CD4-positive, alpha-beta T cell treated with Interleukin-10 for 1 hour (primary cell): ENCODE data around the gene RASSF5.

Experiments
- DNase-seq: peaks from one replicate; pipeline ENCODE4 v3.0.0-alpha.2; 2020

The RASSF5 gene

DNA sequence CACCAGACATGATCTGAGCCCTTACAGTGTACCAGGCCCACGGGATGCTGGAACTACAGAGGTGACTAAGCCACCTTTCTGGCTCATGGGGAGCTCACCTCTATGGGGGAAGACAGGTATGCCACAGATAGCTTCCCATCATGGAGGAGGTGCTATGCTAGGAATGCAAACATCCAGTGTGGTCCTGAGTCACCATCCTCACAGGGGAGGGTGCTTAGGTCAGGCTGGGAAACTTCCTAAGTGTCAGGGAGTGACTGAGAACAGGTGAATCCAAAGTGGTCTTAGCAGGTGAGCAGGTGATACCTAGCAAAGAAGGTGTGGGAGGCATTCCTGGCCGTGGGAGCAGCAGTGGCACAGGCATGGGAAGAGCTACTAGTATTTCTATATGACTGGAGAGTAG is 8.6 kb upstream of the RASSF5 start:
- DNase-seq, result no peak

GRCh38 chr1:206500046-206500445 is 7.3 kb upstream of the RASSF5 start:
- DNase-seq, result no peak

GRCh38 chr1:206501881-206502280 is 5.5 kb upstream of the RASSF5 start:
- DNase-seq, result no peak

- no peak for DNase-seq
Measured at GRCh38 chr1:206502403-206502802, 4.9 kb upstream of the RASSF5 start.

DNA sequence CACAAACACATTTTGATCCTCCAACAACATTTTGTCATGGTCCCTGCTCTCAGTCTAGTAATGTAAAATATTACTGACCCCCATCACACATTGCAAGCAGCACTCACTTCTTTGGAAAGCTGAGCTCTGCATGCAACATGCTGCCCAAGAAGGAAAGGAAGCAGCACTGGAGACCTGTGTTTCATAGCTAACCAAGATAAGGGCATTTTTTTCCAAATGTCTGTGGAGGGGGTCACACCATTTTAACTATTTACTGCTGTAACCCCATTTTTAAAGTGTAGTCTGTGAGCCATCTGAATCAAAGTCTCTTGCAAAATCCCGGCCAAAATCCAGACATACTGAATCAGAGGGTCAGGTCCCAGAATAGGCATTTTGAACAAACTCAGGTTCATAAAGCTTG is 4.5 kb upstream of the RASSF5 start:
- no peak for DNase-seq

DNA sequence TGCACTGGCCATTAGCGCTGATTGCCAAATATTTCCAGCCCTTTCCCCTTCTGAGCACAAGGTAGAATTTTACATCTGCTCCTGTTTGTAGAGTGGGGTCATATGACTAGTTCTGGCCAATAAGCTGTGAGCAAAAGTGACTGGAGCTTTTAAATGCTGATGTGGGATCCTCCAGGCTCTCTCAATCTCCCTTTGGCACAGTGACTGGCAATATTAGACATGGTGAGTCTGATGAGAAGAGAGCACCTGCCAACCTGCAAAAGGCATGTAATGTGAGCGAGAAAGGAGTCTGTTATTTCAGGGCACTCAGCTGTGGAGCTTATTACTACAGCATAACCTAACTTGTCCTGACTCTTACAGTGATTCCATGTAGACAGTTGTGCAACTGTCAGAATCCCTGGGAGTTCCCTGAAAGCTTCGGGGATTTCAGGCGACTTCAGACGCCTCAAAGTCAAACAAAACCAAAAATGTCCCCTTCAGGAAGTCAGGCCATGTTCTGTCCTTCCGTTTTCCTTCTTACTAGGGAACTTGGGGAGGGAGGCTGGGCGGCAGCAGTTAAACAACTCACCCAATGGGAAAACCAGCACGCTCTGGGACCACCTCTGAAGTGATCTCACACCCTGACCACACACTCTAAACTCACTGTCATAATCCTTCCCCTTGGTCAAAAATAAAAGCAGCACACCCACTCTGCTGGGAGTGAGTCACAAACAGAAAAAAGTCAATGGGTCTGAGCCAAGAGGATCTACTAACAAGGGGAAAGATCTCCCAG is 3.6 kb upstream of the RASSF5 start:
- peak; percentile 45 for DNase-seq

DNA sequence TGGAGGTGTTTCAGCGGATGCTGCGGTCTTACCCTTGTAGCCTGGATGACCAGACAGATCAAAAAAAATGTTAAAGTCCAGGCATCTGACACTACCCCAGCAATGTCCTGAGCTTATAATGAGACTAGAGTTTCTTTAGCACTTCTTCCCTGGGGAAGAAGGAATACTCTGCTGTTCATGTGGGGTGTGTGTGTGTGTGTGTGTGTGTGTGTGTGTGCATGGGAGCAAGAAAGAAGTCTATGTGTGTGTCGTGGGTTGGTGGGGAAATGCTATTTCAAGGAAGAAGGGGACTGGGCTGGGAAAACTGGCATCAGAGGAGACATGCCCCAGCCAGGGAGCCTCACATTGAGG is 3.0 kb upstream of the RASSF5 start:
- DNase-seq, result no peak

DNA sequence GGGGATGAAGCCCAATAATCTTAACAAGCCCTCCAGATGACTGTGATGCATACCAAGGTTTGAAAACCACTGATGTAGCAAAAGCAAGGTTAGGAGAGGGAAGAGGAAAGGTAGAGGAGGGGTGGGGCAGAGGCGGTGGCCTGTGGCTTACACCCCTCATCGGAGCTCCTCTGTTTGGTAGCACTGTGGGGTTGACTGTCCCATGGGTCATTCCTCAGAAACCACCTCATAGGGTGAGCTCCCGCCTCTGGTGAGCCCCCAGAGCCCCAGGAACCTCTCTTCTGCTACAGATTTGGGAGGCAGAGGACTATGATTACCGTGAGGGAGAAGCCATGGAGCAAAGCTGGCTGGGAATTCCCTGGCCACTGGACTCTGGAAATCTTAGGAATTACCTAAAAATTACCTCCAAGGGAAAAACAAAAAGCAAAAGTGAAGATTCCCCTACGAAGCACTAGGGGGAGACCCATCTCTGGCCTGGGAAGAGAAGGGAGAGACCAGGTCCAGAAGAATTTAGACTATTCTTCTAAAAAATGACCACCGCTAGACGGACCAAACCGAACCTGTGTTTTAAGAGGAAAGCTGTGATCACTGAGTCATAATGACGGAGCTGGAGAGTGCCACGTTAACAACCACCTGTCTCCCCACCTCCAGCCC is 1.5 kb upstream of the RASSF5 start:
- DNase-seq, result no peak

- peak; percentile 37 for DNase-seq
Measured at GRCh38 chr1:206506405-206507283, 687 bp upstream of the RASSF5 start.

DNA sequence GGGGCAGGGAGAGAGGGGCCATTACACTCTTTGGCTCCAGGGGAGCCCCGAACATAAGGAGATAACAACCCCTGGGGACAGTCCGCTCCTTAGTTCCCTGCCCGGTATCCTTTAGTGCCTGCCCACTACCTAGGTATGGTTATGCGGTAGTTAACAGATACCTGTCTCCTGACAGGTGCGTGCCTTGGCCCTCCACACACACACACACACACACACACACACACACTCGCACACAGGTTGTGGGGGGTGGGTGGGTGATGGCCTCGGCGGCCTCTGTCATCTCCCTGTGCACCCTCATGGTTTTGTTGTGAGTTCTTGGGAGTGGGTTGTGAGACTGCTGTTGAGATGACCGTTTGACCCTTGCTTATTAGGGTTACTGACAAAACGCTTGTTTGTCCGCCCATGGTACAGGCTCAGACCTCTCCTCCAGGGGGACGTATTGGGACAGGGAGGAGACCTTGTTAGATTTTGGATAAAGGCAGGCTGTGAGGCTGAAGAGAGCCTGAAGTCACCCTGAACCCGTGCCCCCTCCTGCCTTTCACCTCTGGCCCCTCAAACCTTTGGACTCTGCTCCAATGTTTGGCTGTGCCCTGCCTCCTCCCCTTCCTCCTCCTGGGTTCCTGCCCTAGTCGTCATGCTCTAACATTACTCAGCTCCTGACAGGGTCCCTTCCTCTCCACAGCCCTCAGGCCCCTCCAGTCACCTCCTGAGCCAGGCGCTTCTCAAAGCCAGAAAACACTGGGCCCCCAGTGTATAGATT is 979 bp downstream of the RASSF5 start:
- DNase-seq, result no peak

- DNase-seq, result no peak
Measured at GRCh38 chr1:206508956-206509355, 1.6 kb downstream of the RASSF5 start.

DNA sequence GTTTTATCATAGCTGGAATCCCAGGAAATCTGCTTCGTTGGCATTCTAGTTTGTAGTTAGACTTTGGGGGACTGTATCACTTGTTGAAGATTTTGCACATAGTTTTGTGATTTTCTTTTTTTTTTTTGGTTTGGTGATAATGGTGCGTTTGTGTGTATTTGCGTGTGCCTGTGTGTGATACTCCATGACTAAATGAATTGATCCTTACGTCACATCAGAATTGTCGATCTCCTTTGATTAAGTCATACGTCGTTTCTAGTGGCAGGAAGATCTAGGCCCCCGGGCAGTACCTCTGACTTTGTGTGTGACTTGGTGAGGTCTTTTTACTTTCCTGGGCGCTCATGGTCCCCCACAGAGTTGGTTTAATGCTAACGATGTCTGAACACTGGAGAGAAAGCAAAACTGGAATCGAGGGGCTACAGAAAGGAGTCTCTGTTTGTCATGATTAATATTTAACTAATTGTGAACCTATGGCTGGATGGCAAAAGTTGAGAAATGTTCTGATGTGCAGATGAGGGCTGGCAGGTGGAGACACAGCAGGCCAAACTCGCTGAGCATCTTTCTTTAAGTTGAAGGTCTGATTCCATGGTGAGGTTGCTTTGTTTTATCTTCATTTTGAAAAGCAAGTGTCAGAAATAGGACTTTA is 2.4 kb downstream of the RASSF5 start:
- no peak for DNase-seq

DNA sequence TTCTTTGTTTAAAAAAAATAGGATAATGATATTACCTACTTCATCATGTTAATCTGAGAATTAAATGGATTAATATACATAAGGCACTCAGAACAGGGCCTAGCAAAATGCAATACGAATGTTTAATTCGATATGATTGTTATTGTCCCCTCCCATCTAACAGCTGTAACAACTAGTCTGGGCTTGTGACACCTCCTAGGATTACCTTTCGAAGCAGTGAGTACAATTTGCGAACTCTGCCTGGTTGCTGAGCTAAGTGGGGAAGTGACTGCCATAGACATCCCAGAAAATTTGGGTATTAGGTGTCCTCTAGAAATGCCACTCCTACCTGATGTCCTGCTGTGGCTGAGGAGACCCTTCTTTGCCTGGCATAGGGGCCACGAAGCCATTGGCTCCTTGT is 3.0 kb downstream of the RASSF5 start:
- DNase-seq, result no peak

DNA sequence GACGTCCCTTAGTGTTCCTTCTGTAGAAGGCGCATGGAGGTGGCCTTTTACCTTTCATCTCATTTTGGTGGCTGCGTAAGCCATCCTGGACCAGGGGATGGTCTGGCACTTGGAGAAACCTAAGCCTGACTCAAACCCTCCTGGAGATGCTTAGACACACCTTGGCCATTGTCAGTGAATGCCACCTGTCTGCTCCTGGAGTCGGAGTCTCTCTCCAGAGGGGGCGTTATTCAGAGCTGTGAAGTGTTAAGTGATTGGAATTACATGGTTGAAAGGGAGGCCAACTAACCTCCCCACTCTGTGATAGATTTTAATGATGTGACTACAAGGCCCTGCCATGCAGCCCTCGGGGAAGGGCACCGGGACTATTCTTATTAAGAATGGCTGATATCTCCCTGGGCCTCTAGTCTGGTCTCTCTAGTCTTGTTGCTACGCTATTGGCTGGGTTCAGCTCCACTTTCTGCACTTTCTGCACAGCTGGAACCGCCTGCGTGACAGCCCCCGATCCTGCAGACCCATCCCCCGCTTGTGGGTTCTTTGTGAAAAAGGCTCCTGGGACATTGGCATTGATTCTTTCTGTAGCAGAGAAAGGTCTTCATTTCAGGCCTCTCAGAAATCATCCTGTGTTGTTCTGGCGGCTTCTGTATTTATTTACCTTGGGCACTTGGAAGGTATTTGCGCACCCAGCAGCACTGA is 4.2 kb downstream of the RASSF5 start:
- no peak for DNase-seq

GRCh38 chr1:206512058-206512850 is 4.9 kb downstream of the RASSF5 start:
- DNase-seq, result no peak

DNA sequence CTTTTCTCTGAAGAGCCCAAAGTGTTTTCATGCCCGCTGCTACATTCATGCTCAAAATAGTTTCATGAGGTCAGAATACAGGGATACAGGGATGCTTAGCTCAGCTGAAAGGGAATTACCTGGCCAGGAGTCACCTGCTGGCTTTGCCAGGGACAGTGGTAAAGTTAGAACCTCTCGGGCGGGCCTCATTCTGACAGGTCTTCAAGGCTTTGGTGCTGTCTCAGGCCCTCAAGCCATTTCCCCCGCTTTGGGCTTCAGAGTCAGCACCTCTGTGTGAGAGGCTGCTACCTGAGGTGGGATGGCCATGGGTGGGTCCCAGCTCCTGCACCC is 5.5 kb downstream of the RASSF5 start:
- DNase-seq, result no peak

DNA sequence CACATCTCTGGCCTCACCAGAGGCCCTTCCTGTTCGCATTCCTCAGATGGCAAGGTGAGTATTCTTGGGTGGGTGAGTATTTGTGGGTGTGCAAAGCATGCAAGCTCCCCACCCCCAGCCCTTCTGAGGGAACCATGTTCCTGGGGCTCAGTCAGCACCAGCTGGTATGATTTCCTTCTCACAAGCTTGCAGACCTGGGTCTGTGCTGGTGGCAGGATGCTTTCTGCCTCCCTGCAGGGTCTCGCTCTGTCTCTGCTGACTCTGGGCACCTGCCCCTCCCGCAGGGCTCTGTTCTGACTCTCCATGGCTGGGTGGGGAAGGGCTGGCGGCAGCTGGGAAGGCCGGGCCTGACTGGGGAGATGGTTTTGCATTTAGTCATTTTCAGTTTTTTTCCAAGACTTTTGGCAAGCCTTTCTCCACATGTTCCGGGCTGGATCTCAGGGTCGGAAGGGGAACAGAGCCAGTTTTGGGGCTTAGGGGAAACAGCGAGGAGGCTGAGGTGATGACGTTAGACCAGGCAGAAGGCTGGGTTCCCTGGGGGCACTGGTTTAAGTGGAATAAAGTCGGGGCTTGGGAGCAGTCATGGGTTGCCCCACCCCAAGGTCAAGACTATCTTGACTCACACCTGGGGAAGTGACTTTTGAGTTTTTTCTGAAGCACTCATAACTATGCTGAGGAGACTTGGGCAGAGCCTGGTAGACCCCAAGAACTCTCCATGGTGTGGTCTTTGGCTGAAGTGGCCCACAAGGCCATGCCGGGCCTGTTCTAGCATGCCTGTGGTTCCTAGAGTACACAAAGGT is 6.2 kb downstream of the RASSF5 start:
- DNase-seq, result no peak

GRCh38 chr1:206514813-206515387 is 7.6 kb downstream of the RASSF5 start:
- no peak for DNase-seq

DNA sequence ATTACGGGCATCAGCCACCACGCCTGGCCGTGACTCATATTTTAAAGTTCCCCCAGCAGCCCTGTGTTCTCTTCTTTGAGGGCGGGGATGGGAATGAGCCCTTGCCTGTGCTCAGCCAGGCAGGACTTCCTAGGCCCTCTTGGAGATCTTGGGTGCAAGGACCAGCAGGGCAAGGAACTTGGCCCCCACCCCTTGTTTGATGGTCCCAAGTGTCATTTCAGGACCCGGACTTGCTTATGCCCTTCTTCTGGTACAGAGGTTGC is 9.3 kb downstream of the RASSF5 start:
- DNase-seq, result no peak

DNA sequence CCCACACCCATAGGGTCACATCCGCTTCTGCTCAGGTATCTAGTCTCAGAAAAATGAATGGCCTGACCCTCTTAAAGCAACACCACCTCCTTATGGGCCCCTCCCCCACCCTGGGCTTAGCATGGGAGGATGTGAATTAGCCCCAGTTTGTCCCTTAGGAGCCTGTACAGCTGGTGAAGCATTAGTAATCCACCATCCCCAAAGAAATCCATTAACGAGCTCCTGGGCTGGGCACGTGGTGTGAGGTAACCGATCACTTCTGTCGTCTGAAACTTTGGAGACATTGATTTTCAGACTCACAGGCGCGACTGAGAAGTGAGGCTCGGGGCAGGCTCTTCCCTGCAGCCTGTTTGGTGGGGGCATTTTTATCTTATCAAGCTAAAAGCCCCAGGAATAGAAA is 10.5 kb downstream of the RASSF5 start:
- no peak for DNase-seq
